Mesenchymal stem cell (in vitro differentiated cells and primary cell): Measurements from ENCODE around the gene LY6G6F.

ENCODE experiments used
- DNase-seq: peaks from one replicate; pipeline ENCODE4 v3.0.0-alpha.2; 2013
- H2AFZ ChIP-seq: one replicate; pipeline ENCODE4 v1.6.1; 2013; ENCODE audit warnings: low read depth, mild to moderate bottlenecking, control low read depth, inconsistent platforms, low read length, moderate library complexity
- H2AK5ac ChIP-seq: 2 replicates; pipeline ENCODE4 v1.6.1; 2013; ENCODE audit warnings: low read length, moderate library complexity, mild to moderate bottlenecking, inconsistent platforms; ENCODE audit not compliant: severe bottlenecking
- H2BK120ac ChIP-seq: one replicate; pipeline ENCODE4 v1.6.1; 2013; ENCODE audit warnings: low read depth, mild to moderate bottlenecking, inconsistent platforms, low read length, moderate library complexity
- H2BK12ac ChIP-seq, 2 experiments: one replicate each; pipeline ENCODE4 v1.6.1; 2013; ENCODE audit warnings: inconsistent platforms in 2 of 2, low read length in 2 of 2, mild to moderate bottlenecking in 2 of 2, moderate library complexity in 2 of 2, control low read depth in 1 of 2
- H2BK15ac ChIP-seq: one replicate; pipeline ENCODE4 v1.6.1; 2013; ENCODE audit warnings: mild to moderate bottlenecking, low read depth, inconsistent platforms; ENCODE audit not compliant: poor library complexity, severe bottlenecking
- H2BK5ac ChIP-seq: 2 replicates; pipeline ENCODE4 v1.6.1; 2013; ENCODE audit warnings: low read depth, mild to moderate bottlenecking, low read length, control low read depth, inconsistent platforms; ENCODE audit not compliant: poor library complexity, severe bottlenecking
- H3K14ac ChIP-seq, 2 experiments: one replicate each; pipeline ENCODE4 v1.6.1; 2013; ENCODE audit warnings: inconsistent platforms in 2 of 2, low read length in 2 of 2, control low read depth in 1 of 2, mild to moderate bottlenecking in 1 of 2, moderate library complexity in 1 of 2
- H3K18ac ChIP-seq, 2 experiments: one replicate each; pipeline ENCODE4 v1.6.1; 2013; ENCODE audit warnings: inconsistent platforms in 2 of 2, low read length in 2 of 2, control low read depth in 1 of 2, low read depth in 1 of 2, mild to moderate bottlenecking in 1 of 2
- H3K23ac ChIP-seq, 2 experiments: one replicate each; pipeline ENCODE4 v1.6.1; 2013; ENCODE audit warnings: inconsistent platforms in 2 of 2, low read length in 2 of 2, mild to moderate bottlenecking in 2 of 2, moderate library complexity in 2 of 2, control low read depth in 1 of 2
- H3K27ac ChIP-seq: 2 replicates; pipeline ENCODE4 v1.5.1; 2013; ENCODE audit warnings: mild to moderate bottlenecking, moderate library complexity, low read length, control low read depth, inconsistent platforms; ENCODE audit not compliant: poor library complexity, severe bottlenecking
- H3K27me3 ChIP-seq, 2 experiments: 2 replicates each; pipeline versions ENCODE4 v1.6.1 to v1.7.0; 2013; ENCODE audit warnings: low read length in 2 of 2, mild to moderate bottlenecking in 2 of 2, moderate library complexity in 2 of 2, control low read depth in 1 of 2, inconsistent platforms in 1 of 2; ENCODE audit not compliant: control insufficient read depth in 1 of 2, insufficient read depth in 1 of 2
- H3K36me3 ChIP-seq, 2 experiments: 2 replicates each; pipeline versions ENCODE4 v1.6.1 to v1.7.0; 2013; ENCODE audit warnings: low read length in 2 of 2, control low read depth in 1 of 2, inconsistent platforms in 1 of 2, low read depth in 1 of 2, mild to moderate bottlenecking in 1 of 2; ENCODE audit not compliant: insufficient read depth in 2 of 2, control insufficient read depth in 1 of 2
- H3K4ac ChIP-seq, 2 experiments: one replicate each; pipeline ENCODE4 v1.6.1; 2013; ENCODE audit warnings: inconsistent platforms in 2 of 2, low read length in 2 of 2, mild to moderate bottlenecking in 2 of 2, moderate library complexity in 2 of 2, control low read depth in 1 of 2, low read depth in 1 of 2
- H3K4me1 ChIP-seq: 2 replicates; pipeline ENCODE4 v1.6.1; 2013; ENCODE audit warnings: low read depth, low read length, control low read depth; ENCODE audit not compliant: control insufficient read depth, insufficient read depth
- H3K4me2 ChIP-seq: 2 replicates; pipeline ENCODE4 v1.6.1; 2013; ENCODE audit warnings: low read length, mild to moderate bottlenecking, inconsistent platforms; ENCODE audit not compliant: poor library complexity, severe bottlenecking
- H3K4me3 ChIP-seq, 2 experiments: 2 replicates each; pipeline versions ENCODE4 v1.5.1 to v1.7.0; 2013; ENCODE audit warnings: low read length in 2 of 2, mild to moderate bottlenecking in 2 of 2, control low read depth in 1 of 2, low read depth in 1 of 2; ENCODE audit not compliant: insufficient read depth in 1 of 2
- H3K79me1 ChIP-seq: replicated peaks from 2 replicates; pipeline ENCODE4 v1.6.1; 2013; ENCODE audit warnings: mild to moderate bottlenecking, control low read depth, low read length, inconsistent platforms; ENCODE audit not compliant: poor library complexity, severe bottlenecking
- H3K9ac ChIP-seq: 2 replicates; pipeline ENCODE4 v1.7.0; 2013; ENCODE audit warnings: mild to moderate bottlenecking, low read length, moderate library complexity
- H3K9me3 ChIP-seq: 2 replicates; pipeline ENCODE4 v1.7.0; 2013; ENCODE audit warnings: mild to moderate bottlenecking, low read length; ENCODE audit not compliant: control insufficient read depth
- H4K8ac ChIP-seq: one replicate; pipeline ENCODE4 v1.6.1; 2013; ENCODE audit warnings: inconsistent platforms, mild to moderate bottlenecking, low read length, moderate library complexity
- H4K91ac ChIP-seq: one replicate; pipeline ENCODE4 v1.6.1; 2013; ENCODE audit warnings: mild to moderate bottlenecking, low read length, inconsistent platforms
- WGBS: methylation state at CpG from one replicate; pipeline ENCODE4 v1.1.7; 2013; ENCODE audit warnings: mixed read lengths; 5-methylcytosine and 5-hydroxymethylcytosine counted together

LY6G6F gene

DNA sequence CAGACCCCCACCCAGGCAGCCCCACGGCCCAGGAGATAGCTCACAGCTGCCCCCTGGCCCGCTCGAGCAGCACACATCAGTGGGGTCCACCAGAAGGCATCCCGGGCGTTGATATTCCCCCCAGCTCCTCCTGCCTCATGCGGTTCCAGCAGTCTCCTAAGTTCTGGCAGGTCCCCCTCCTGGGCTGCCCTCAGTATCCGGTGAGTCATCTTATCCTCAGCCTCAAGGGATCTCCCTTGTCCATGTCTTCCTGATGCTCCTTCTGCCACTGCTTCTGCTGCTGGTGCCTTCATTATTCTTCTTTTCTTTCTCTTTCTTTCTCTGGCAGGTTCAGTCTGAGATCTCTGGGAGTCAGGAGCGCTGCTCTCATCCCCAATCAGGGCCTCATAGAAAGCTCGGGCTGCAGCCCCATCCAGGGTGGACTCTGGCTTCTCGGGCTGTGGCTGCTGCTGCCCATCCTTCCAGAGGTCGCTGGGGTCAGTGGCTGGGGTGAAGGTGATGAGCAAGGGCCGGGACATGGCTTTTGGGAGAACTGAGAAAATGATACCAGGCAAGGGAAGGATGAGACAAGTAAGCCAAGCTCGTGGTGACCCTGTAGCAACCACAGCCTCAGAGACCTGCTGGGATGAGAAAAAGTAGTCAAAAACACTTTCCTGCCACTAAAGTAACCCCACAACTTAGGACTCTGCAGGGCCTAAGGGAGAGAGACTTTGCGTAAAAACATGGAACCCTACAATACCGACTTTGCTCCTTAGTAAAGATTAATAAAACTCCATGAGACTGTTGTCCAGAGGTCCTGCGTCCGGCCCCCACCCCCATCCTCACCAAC is 42.5 kb upstream of the LY6G6F start:
- peak overlapping the region; percentile 65 for H2BK120ac ChIP-seq
- H2AK5ac ChIP-seq, result peak overlapping the region; percentile 82
- peak overlapping the region; percentile 52 for H2BK5ac ChIP-seq
- peak overlapping the region; percentile 2 for H2AFZ ChIP-seq
- 19% methylated on average over 17 of the region's 17 CpGs for WGBS
- no peaks in the 10 kb centered on the region for H3K27me3 ChIP-seq
- H3K27ac ChIP-seq, result peak overlapping the region; percentile 89
- H3K4me1 ChIP-seq, result peaks cover 29% of the 10 kb centered on the region
- peaks cover 39 to 46% of the 10 kb centered on the region in 2 experiments for H3K36me3 ChIP-seq
- H3K9me3 ChIP-seq, result no peaks in the 10 kb centered on the region
- H2BK15ac ChIP-seq, result peak overlapping the region; percentile 14
- DNase-seq, result peak; percentile 89
- peak overlapping the region; percentile 49 to 97 for H3K4me3 ChIP-seq
- peak overlapping the region; percentile 82 for H4K8ac ChIP-seq
- H3K23ac ChIP-seq, result peak overlapping the region in 1 of 2 experiments; percentile 37
- H3K9ac ChIP-seq, result peak overlapping the region; percentile 97
- H3K4ac ChIP-seq, result peak overlapping the region; percentile 93 to 94
- H4K91ac ChIP-seq, result peak overlapping the region; percentile 86
- peak overlapping the region; percentile 91 to 92 for H3K18ac ChIP-seq
- peak overlapping the region; percentile 90 for H3K4me2 ChIP-seq
- H3K79me1 ChIP-seq, result peaks cover 24% of the 10 kb centered on the region
- peak overlapping the region; percentile 55 to 73 for H2BK12ac ChIP-seq
- H3K14ac ChIP-seq, result peak overlapping the region in 1 of 2 experiments; percentile 62

DNA sequence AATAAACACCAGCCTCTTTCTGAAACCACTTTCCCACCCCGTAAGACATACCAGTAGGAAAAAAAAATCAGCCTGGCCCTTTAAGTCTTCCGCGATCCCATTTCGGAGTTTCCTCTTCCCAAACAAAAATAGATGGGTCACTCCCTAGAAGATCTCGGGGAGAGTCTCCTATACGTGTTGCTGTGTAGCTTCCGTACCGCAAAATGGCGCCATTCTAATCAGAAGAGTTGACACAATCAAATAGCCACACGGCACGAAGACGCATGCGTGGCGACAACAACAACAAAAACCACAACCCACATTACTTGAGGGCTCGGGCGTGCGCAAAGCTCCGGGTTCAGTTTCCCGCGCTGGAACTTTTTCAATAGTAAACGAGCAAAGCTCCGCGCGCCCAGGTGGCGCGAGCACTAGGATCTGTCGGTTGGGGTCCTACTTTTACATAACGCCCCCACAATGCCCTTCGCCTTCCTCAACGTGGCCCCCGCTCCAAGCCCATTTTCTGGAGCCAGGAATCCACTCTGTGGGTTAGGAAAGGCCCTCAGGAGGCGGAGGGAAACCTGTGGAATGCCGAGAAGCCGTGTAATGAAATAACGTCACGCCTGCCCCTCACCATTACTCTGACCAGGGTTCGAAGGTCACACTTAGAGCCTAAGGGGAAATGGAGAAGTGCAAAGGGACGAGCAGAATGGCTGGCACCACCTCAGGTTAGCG is 41.7 kb upstream of the LY6G6F start, which contains the start of gene GPANK1:
Gene GPANK1, minus strand, starts transcription at position 208 of the 711 bp plus-strand sequence. CDS start 519 bp downstream, outside the sequence.
- Histone ChIP-seq H2BK120ac (peak within 1 kb of the TSS; percentile 65), H4K91ac (peak within 1 kb of the TSS; percentile 86), H3K27ac (peak within 1 kb of the TSS; percentile 89), H3K4ac (peak within 1 kb of the TSS; percentile 93 to 94), H3K79me1 (peaks cover 32% of the 10 kb centered on the region), H2BK5ac (peak within 1 kb of the TSS; percentile 53), H3K4me2 (peak within 1 kb of the TSS; percentile 90), H2AK5ac (peak within 1 kb of the TSS; percentile 82), H3K36me3 (peaks cover 44 to 53% of the 10 kb centered on the region in 2 experiments), H3K4me1 (peaks cover 22% of the 10 kb centered on the region), H3K4me3 (peak within 1 kb of the TSS; percentile 75 to 97), H2BK15ac (peak within 1 kb of the TSS; percentile 54), H2BK12ac (peak within 1 kb of the TSS; percentile 55 to 73), H3K9ac (peak within 1 kb of the TSS; percentile 97), H3K27me3 (no peaks in the 10 kb centered on the region), H4K8ac (peak within 1 kb of the TSS; percentile 82), H3K14ac (peak within 1 kb of the TSS in 1 of 2 experiments; percentile 90), H3K18ac (peak within 1 kb of the TSS; percentile 92 to 96), H2AFZ (peak within 1 kb of the TSS; percentile 74), H3K23ac (peak within 1 kb of the TSS in 1 of 2 experiments; percentile 86), H3K9me3 (no peaks in the 10 kb centered on the region)
- peak; percentile 98 for DNase-seq
- under 1% methylated on average over 31 of the region's 39 CpGs for WGBS

- Histone ChIP-seq H2BK12ac (peak within 1 kb of the TSS in 1 of 2 experiments; percentile 21), H3K79me1 (peaks cover 36% of the 10 kb centered on the region), H2BK120ac (peak within 1 kb of the TSS; percentile 19), H4K91ac (peak within 1 kb of the TSS; percentile 95), H3K27ac (peak within 1 kb of the TSS; percentile 89), H3K9me3 (no peaks in the 10 kb centered on the region), H3K23ac (peak within 1 kb of the TSS; percentile 38 to 86), H3K36me3 (peaks cover 51 to 61% of the 10 kb centered on the region in 2 experiments), H2AK5ac (peak within 1 kb of the TSS; percentile 64), H3K27me3 (no peaks in the 10 kb centered on the region), H3K14ac (peak within 1 kb of the TSS in 1 of 2 experiments; percentile 90), H3K18ac (peak within 1 kb of the TSS; percentile 96 to 99), H3K4me2 (peak within 1 kb of the TSS; percentile 90), H2BK15ac (peak within 1 kb of the TSS; percentile 88), H3K4ac (peak within 1 kb of the TSS; percentile 94), H3K4me1 (peaks cover 22% of the 10 kb centered on the region), H4K8ac (peak within 1 kb of the TSS; percentile 99), H3K9ac (peak within 1 kb of the TSS; percentile 97), H2BK5ac (peak within 1 kb of the TSS; percentile 81), H2AFZ (peak within 1 kb of the TSS; percentile 74), H3K4me3 (peak within 1 kb of the TSS; percentile 97 to 99)
- DNase-seq, result peak; percentile 98
- 0% methylated on average over 53 of the region's 63 CpGs for WGBS
Observed at GRCh38 chr6:31665501-31666336, 40.9 kb upstream of the LY6G6F start, which contains the start of gene CSNK2B. CSNK2B (plus strand) TSS chr6:31666080; CDS start chr6:31666832, 752 bp downstream.
